Subcutaneous adipose tissue (tissue), 4 donors: ENCODE results near the gene RELCH. TPM values are rescaled to one million over a fixed set of nuclear protein-coding genes. Genes with fewer than 3 reads are reported as not detected.

Experiments
- small RNA-seq: library from RNA; depleted of rRNA; stranded (forward); fragments of <200 nt; gene quantifications from one replicate; pipeline ENCODE3, GENCODE V24; 2016
- total RNA-seq, 4 donors: library from RNA; depleted of rRNA; stranded (reverse); fragments of >200 nt; gene quantifications; one replicate each; pipeline ENCODE4 v1.1.0, GENCODE V29; 2016
- TF ChIP-seq, protein P1 (sequence below): fragments of 450-650 bp; IDR thresholded peaks from one replicate; pipeline ENCODE4 v1.5.1; 2016; ENCODE audit warnings: low read depth, mild to moderate bottlenecking, control low read depth, antibody characterized with exemption, moderate library complexity

RELCH gene
- total RNA-seq, 4 donors from 2014 or later, result 36.0 to 52.7 (median 47.8) TPM

DNA sequence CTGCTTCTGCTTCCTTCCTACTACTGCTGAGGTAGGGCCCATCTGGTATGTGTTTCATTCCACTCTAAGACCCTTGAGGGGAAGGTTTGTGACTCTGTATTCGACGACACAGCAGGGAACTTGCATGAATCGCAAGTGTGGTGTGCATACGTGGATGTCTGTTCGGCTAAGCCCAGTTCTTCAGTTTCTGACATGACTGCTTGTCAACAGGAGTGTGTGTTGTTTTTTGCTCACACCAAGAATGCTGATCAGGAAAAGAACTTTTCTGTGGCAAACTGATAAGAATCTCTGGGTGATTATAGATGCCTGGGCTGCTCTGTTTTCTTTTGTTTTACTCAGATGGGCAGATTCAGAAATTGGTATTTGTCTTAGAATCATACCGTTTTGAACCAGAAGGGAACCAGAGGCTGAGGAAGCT, 160.0 kb downstream of the RELCH start:
- TF ChIP-seq, protein P1, sequence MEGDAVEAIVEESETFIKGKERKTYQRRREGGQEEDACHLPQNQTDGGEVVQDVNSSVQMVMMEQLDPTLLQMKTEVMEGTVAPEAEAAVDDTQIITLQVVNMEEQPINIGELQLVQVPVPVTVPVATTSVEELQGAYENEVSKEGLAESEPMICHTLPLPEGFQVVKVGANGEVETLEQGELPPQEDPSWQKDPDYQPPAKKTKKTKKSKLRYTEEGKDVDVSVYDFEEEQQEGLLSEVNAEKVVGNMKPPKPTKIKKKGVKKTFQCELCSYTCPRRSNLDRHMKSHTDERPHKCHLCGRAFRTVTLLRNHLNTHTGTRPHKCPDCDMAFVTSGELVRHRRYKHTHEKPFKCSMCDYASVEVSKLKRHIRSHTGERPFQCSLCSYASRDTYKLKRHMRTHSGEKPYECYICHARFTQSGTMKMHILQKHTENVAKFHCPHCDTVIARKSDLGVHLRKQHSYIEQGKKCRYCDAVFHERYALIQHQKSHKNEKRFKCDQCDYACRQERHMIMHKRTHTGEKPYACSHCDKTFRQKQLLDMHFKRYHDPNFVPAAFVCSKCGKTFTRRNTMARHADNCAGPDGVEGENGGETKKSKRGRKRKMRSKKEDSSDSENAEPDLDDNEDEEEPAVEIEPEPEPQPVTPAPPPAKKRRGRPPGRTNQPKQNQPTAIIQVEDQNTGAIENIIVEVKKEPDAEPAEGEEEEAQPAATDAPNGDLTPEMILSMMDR, result no peak

DNA sequence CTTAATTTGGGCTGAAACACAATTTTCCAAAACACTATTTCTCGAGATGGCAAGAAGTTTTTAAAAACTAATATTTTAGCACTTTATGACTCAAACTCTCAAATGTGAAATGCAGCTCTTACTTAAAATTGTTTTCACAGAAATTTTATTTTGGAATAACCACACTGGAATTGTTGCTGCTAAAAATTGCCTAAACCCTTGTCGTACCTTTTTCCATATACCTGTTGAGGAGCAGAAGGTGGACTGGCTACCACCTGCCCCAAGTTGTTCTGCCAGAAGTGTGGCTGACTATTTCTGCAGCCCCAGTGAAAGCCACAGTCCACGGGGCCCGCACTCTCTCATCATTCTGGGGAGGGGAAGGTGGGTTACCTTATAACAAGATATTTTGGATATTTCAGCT, 161.4 kb downstream of the RELCH start:
- TF ChIP-seq, protein P1, result no peak

DNA sequence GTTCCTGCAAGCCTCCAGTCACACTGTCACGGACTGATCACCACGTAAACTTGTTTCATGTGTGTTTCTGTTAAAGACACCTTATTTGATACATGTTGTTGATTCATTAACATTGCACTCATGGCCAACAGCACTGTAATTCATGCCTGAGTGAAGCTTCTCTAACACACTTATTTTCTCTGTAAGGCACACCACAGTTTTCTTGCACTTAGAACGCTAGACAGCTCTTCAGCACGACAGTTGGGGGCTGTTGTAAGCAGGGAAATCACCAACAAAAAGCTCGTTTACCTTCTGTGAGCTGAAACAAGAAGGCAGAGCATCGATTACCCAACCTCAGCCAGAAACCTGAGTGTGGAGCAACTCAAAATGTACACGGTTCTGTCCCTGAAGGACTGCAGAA, 166.1 kb downstream of the RELCH start:
- TF ChIP-seq, protein P1, result no peak

DNA sequence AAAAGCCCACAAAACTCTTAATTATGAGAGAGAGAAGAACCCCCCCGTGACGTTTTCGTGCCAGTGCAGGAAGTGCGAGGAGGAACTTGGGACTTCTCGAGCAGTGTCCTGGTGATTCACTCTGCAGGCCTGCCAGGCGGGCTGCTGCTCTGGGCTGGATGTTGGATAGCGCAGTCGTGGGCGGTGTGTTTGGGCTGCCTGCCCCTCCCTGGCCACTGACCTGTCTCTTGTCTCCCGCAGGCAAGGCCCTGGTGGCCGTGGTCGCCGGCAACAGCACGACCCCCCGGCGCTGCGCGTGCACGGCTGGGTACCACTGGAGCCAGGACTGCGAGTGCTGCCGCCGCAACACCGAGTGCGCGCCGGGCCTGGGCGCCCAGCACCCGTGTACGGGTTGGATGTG, 167.1 kb downstream of the RELCH start:
- TF ChIP-seq, protein P1, result no peak

DNA sequence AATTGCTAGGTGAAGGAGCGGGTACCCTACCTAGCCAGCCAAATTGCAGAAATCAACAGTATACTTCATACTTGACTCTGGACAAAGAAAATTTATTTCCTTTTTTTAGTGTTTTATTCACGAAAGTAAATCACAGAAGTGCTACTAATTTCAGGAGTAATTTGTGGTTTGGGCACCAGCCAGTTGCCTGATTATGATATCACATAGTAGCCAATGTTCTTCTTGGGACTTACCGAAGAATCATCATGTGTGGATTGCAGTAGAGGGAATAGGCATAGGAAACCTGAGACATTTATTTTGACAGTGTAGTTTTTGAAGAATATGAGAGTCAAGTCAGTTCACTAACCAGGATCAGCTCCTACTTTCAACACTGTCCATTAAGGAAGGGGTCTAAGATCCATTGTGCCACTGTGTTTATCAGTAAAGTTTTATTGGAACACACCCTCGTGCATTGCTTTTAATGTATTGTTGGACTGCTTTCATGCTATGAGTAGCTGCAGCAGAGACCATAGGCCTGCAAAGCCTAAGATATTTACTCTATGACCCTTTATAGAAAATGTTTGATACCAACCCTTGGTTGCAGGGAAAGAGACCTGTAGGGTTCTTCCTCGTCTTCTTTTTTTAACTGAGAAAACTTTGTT, 170.1 kb downstream of the RELCH start:
- TF ChIP-seq, protein P1, result no peak

Small RNAs within 50 kb of the gene (small RNA-seq; reads per million reads assigned to genes)
- 0.49 reads per million for gene RF00019

Other genes with a start within 250 kb of the RELCH start
- 10 to 100 TPM; 22.6 to 35.0 (median 31.3) TPM for gene PIGN, start 199 bp upstream of the RELCH start, total RNA-seq
- 10 to 100 TPM in 1 of 4 donors, 1 to 10 TPM in 2, under 1 TPM in 1; 0.94 to 27.7 (median 7.1) TPM for gene TNFRSF11A, start 138.1 kb downstream of the RELCH start, total RNA-seq